Muscle layer of duodenum (tissue), 2 donors: ENCODE measurements around the gene ORAI1.
"Not testable (repeated sequence)": the region's sequence is repeated elsewhere in the genome, so short reads cannot be mapped to it uniquely, and the experiment has no call there.

Experiments used
- H3K27ac ChIP-seq: one replicate; pipeline ENCODE4 v1.7.0; 2013; ENCODE audit warnings: mild to moderate bottlenecking, low read length
- H3K27me3 ChIP-seq: one replicate; pipeline ENCODE4 v1.7.0; 2013; ENCODE audit warnings: low read depth, mild to moderate bottlenecking, control low read depth, low read length
- H3K36me3 ChIP-seq, 2 donors: one replicate each; pipeline ENCODE4 v1.7.0; 2013; ENCODE audit warnings: low read length in 2 of 2, control low read depth in 1 of 2, mild to moderate bottlenecking in 1 of 2; ENCODE audit not compliant: insufficient read depth in 2 of 2, control insufficient read depth in 1 of 2
- H3K4me1 ChIP-seq, 2 donors: one replicate each; pipeline ENCODE4 v1.7.0; 2013; ENCODE audit warnings: low read length in 2 of 2, mild to moderate bottlenecking in 2 of 2, control low read depth in 1 of 2, moderate library complexity in 1 of 2; ENCODE audit not compliant: insufficient read depth in 2 of 2, control insufficient read depth in 1 of 2
- H3K4me3 ChIP-seq, 2 donors: one replicate each; pipeline ENCODE4 v1.7.0; 2013; ENCODE audit warnings: low read length in 2 of 2, low read depth in 1 of 2, mild to moderate bottlenecking in 1 of 2
- H3K9me3 ChIP-seq, 2 donors: one replicate each; pipeline ENCODE4 v1.7.0; 2013; ENCODE audit warnings: low read length in 2 of 2, control low read depth in 1 of 2, mild to moderate bottlenecking in 1 of 2; ENCODE audit not compliant: control insufficient read depth in 1 of 2
- donor health status: healthy.

ORAI1 gene

GRCh38 chr12:121582583-121583333 is 43.6 kb upstream of the ORAI1 start:
- no peaks in the 10 kb centered on the region for H3K36me3 ChIP-seq
- no peak overlapping the region for H3K4me3 ChIP-seq
- H3K27ac ChIP-seq, result peak overlapping the region; percentile 82
- H3K9me3 ChIP-seq, result no peaks in the 10 kb centered on the region
- H3K27me3 ChIP-seq, result no peaks in the 10 kb centered on the region
- peaks cover 12 to 34% of the 10 kb centered on the region in 2 donors for H3K4me1 ChIP-seq

- H3K4me3 ChIP-seq, H3K27me3 ChIP-seq, H3K9me3 ChIP-seq, H3K27ac ChIP-seq, H3K36me3 ChIP-seq: not testable (repeated sequence)
- H3K4me1 ChIP-seq, result peaks cover 12 to 28% of the 10 kb centered on the region in 2 donors
Observed at GRCh38 chr12:121583334-121583661, 43.0 kb upstream of the ORAI1 start.

GRCh38 chr12:121584885-121585284 is 41.4 kb upstream of the ORAI1 start:
- H3K4me1 ChIP-seq, result peaks cover 12 to 23% of the 10 kb centered on the region in 2 donors

GRCh38 chr12:121590476-121591143 is 35.7 kb upstream of the ORAI1 start:
- Histone ChIP-seq H3K9me3 (no peaks in the 10 kb centered on the region), H3K36me3 (no peaks in the 10 kb centered on the region), H3K4me3 (peak overlapping the region; percentile 17 to 50), H3K27ac (peak overlapping the region; percentile 72), H3K4me1 (peaks cover 0 to 5% of the 10 kb centered on the region in 2 donors), H3K27me3 (no peaks in the 10 kb centered on the region)

More at GRCh38 chr12:121584885-121585284, 41.4 kb upstream of the ORAI1 start:
- H3K27me3 ChIP-seq, H3K27ac ChIP-seq, H3K36me3 ChIP-seq, H3K9me3 ChIP-seq, H3K4me3 ChIP-seq: not testable (repeated sequence)

GRCh38 chr12:121592320-121592719 is 34.0 kb upstream of the ORAI1 start:
- H3K27ac ChIP-seq, result no peak overlapping the region
- H3K27me3 ChIP-seq, result no peaks in the 10 kb centered on the region
- H3K4me3 ChIP-seq, result no peak overlapping the region
- peaks cover 0 to 5% of the 10 kb centered on the region in 2 donors for H3K4me1 ChIP-seq
- H3K9me3 ChIP-seq, result no peaks in the 10 kb centered on the region
- H3K36me3 ChIP-seq, result no peaks in the 10 kb centered on the region

- H3K4me1 ChIP-seq, result peaks cover 0 to 5% of the 10 kb centered on the region in 2 donors
- H3K36me3 ChIP-seq, result no peaks in the 10 kb centered on the region
- no peaks in the 10 kb centered on the region for H3K27me3 ChIP-seq
- H3K9me3 ChIP-seq, result no peaks in the 10 kb centered on the region
- H3K27ac ChIP-seq, result no peak overlapping the region
- no peak overlapping the region for H3K4me3 ChIP-seq
Observed at GRCh38 chr12:121595520-121595919, 30.8 kb upstream of the ORAI1 start.

GRCh38 chr12:121596526-121596925 is 29.8 kb upstream of the ORAI1 start:
- no peak overlapping the region for H3K27ac ChIP-seq
- H3K4me1 ChIP-seq, result no peaks in the 10 kb centered on the region
- H3K4me3 ChIP-seq, result no peak overlapping the region
- no peaks in the 10 kb centered on the region for H3K9me3 ChIP-seq
- no peaks in the 10 kb centered on the region for H3K36me3 ChIP-seq
- no peaks in the 10 kb centered on the region for H3K27me3 ChIP-seq

- H3K27me3 ChIP-seq, result no peaks in the 10 kb centered on the region
- no peak overlapping the region for H3K4me3 ChIP-seq
- H3K27ac ChIP-seq, result no peak overlapping the region
- no peaks in the 10 kb centered on the region for H3K9me3 ChIP-seq
- H3K4me1 ChIP-seq, result no peaks in the 10 kb centered on the region
- no peaks in the 10 kb centered on the region for H3K36me3 ChIP-seq
Observed at GRCh38 chr12:121600702-121601336, 25.5 kb upstream of the ORAI1 start.

- Histone ChIP-seq H3K4me3 (no peak overlapping the region), H3K9me3 (no peaks in the 10 kb centered on the region), H3K27ac (no peak overlapping the region), H3K36me3 (no peaks in the 10 kb centered on the region), H3K27me3 (no peaks in the 10 kb centered on the region), H3K4me1 (no peaks in the 10 kb centered on the region)
Observed at GRCh38 chr12:121602766-121603165, 23.6 kb upstream of the ORAI1 start.

GRCh38 chr12:121603581-121603980 is 22.7 kb upstream of the ORAI1 start:
- Histone ChIP-seq H3K4me3 (no peak overlapping the region), H3K9me3 (no peaks in the 10 kb centered on the region), H3K27ac (no peak overlapping the region), H3K27me3 (no peaks in the 10 kb centered on the region), H3K4me1 (no peaks in the 10 kb centered on the region), H3K36me3 (no peaks in the 10 kb centered on the region)

GRCh38 chr12:121608301-121608700 is 18.0 kb upstream of the ORAI1 start:
- Histone ChIP-seq H3K27ac (no peak overlapping the region), H3K4me1 (peaks cover 10 to 12% of the 10 kb centered on the region in 2 donors), H3K4me3 (no peak overlapping the region), H3K9me3 (no peaks in the 10 kb centered on the region), H3K36me3 (no peaks in the 10 kb centered on the region), H3K27me3 (no peaks in the 10 kb centered on the region)
